NCI-H748 (cell line): ENCODE results near the gene TEX52.

Experiments
- DNase-seq: peaks from one replicate; lab custom pipeline; 2025; ENCODE audit not compliant: unreplicated experiment; lab: John Stamatoyannopoulos, UW

TEX52 gene

DNA sequence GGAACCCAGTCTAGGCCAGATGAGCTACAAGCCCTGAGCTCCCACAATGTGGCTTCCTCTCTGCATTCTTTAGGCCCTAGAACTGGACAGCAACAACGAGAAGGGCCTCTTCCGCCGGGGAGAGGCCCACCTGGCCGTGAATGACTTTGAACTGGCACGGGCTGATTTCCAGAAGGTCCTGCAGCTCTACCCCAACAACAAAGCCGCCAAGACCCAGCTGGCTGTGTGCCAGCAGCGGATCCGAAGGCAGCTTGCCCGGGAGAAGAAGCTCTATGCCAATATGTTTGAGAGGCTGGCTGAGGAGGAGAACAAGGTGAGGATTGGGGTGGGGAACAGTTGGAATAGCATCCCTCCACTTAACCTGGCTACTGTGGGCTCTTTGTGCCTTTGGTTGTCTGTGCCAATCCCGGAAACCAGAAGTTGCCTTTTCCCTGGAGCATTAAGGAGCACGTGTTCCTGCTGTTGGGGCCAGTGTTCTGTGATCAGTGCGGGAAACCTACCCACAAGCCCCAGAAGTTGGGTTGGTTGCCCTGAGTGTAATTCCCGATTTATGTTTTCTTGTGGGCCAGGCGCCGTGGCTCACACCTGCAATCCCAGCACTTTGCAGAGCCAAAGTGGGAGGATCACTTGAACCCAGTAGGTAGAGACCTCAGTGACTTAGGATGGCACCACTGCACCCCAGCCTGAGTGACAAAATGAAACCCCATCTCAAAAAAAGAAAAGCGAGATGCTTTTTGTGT lies 55.6 kb downstream of the TEX52 start:
- DNase-seq: no peak

DNA sequence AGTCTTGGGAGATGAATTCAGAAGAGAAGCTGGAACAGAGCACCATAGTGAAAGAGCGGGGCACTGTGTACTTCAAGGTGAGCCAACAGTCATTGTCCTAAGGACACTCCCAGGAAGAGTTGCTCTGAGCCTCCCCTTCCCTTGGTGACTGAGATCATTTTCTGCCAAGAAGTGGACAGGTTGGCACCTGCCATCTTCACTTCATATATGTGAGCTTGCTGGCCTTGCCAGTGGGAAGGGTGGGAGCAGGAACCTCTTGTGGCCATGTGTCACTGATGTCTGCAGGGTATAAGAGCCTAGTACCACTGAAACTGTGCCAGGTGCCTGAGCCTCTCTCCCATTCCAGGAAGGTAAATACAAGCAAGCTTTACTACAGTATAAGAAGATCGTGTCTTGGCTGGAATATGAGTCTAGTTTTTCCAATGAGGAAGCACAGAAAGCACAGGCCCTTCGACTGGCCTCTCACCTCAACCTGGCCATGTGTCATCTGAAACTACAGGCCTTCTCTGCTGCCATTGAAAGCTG lies 56.7 kb downstream of the TEX52 start:
- DNase-seq: no peak
